Activated B cell treated with CpG ODN at 0.5 μM for 24 hours (primary cell): ENCODE measurements around the gene NFYB. TPM values are rescaled to one million over a fixed set of nuclear protein-coding genes. Genes with fewer than 3 reads are reported as not detected.
"Not testable (repeated sequence)": the region's sequence is repeated elsewhere in the genome, so short reads cannot be mapped to it uniquely, and the experiment has no call there.

Source experiments
- ATAC-seq: fragments of 200-7000 bp; cut with Tn5 transposase; one replicate; pipeline ENCODE4 v1.10.0; 2021; ENCODE audit warnings: low read depth, mild to moderate bottlenecking, moderate library complexity
- CTCF ChIA-PET: fragments of 350-600 bp; sonication (Branson Sonifier 250); formaldehyde crosslinking; loops from one replicate; lab custom pipeline; 2021; ENCODE audit warnings: antibody characterized with exemption; lab: Charles Lee
- POLR2A ChIA-PET: fragments of 350-600 bp; sonication (Branson Sonifier 250); formaldehyde crosslinking; loops from one replicate; lab custom pipeline; 2021; ENCODE audit warnings: antibody characterized with exemption; lab: Charles Lee
- DNase-seq: peaks from one replicate; pipeline ENCODE4 v3.0.0; 2022
- H3K27ac Mint-ChIP-seq: one replicate; pipeline ENCODE4 v1.8.0; 2020; ENCODE audit warnings: mixed read lengths
- H3K27me3 Mint-ChIP-seq: one replicate; pipeline ENCODE4 v1.8.0; 2021; ENCODE audit warnings: mixed read lengths
- H3K36me3 Mint-ChIP-seq: one replicate; pipeline ENCODE4 v1.8.0; 2021; ENCODE audit warnings: low read depth, mixed read lengths
- H3K4me1 Mint-ChIP-seq: one replicate; pipeline ENCODE4 v1.8.0; 2021; ENCODE audit warnings: mixed read lengths
- H3K4me3 Mint-ChIP-seq: one replicate; pipeline ENCODE4 v1.8.0; 2020; ENCODE audit warnings: mild to moderate bottlenecking, mixed read lengths
- H3K9me3 Mint-ChIP-seq: one replicate; pipeline ENCODE4 v1.8.0; 2020; ENCODE audit warnings: mixed read lengths
- intact Hi-C: fragments of 100-400 bp; cut with micrococcal nuclease; formaldehyde crosslinking; loops from one replicate; pipeline ENCODE4 v1.15.1; 2024
- total RNA-seq: library from RNA; stranded (reverse); gene quantifications from 2 replicates; pipeline ENCODE4 v1.2.3, GENCODE V29; 2022
- TF ChIP-seq, protein P1 (sequence below): fragments of 200-600 bp; IDR thresholded peaks from one replicate; pipeline ENCODE4 v1.8.0; 2022; ENCODE audit warnings: antibody characterized with exemption, mild to moderate bottlenecking

The NFYB gene
- total RNA-seq, 1 donor from 2014 or later = 17.0 TPM

DNA sequence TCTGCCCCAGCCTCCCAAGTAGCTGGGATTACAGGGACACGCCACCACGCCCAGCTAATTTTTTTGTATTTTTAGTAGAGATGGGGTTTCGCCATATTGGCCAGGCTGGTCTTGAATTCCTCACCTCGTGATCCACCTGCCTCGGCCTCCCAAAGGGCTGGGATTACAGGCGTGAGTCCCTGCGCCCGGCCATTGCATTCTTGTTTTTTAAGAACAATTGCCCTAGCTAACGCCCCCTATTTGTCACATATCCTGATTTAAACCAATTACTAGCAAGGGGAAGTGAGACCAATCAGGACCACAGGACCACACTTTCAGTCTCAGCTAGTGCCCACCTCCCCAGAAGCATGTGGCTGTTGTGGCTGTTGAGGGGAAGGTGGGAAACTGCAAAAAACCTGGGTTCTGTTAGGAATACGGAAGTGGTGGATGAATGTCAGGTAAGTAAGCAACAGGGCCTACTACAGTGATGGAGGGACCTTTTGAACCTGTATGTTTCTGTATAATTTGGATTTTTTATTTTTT, 37.8 kb upstream of the NFYB start:
- POLR2A ChIA-PET = no interaction called here
- Mint-ChIP-seq H3K36me3 (no peaks in the 10 kb centered on the region), H3K27me3 (peaks cover 7% of the 10 kb centered on the region), H3K9me3 (no peaks in the 10 kb centered on the region), H3K4me1 (no peaks in the 10 kb centered on the region), H3K4me3 (no peak overlapping the region), H3K27ac (no peak overlapping the region)
- no peak for DNase-seq
- TF ChIP-seq, protein P1, sequence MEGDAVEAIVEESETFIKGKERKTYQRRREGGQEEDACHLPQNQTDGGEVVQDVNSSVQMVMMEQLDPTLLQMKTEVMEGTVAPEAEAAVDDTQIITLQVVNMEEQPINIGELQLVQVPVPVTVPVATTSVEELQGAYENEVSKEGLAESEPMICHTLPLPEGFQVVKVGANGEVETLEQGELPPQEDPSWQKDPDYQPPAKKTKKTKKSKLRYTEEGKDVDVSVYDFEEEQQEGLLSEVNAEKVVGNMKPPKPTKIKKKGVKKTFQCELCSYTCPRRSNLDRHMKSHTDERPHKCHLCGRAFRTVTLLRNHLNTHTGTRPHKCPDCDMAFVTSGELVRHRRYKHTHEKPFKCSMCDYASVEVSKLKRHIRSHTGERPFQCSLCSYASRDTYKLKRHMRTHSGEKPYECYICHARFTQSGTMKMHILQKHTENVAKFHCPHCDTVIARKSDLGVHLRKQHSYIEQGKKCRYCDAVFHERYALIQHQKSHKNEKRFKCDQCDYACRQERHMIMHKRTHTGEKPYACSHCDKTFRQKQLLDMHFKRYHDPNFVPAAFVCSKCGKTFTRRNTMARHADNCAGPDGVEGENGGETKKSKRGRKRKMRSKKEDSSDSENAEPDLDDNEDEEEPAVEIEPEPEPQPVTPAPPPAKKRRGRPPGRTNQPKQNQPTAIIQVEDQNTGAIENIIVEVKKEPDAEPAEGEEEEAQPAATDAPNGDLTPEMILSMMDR = no peak
- CTCF ChIA-PET = interaction anchor here (1.6 kb wide), 1 partner anchor 10 kb away, joined by 3 read pairs; no protein-coding TSS in a partner anchor
- ATAC-seq = no peak
- intact Hi-C loops = no loop called here

DNA sequence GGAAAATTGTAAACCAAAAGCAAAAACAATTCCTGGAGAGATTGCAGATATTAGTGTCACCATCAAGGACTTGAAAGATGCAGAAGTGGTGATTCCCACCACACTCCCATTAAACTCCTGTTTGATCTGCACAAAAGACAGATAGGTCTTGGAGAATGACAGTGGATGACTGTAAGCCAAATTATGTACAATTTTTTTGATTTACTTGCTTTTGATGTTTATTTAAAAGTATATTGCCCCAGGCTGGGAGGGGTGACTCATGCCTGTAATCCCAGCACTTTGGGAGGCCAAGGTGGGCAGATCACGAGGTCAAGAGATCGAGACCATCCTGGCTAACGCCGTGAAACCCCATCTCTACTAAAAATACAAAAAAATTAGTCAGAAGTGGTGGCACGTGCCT, 35.8 kb upstream of the NFYB start:
- H3K9me3 Mint-ChIP-seq, DNase-seq, H3K4me3 Mint-ChIP-seq, H3K36me3 Mint-ChIP-seq, intact Hi-C loops, H3K27ac Mint-ChIP-seq, POLR2A ChIA-PET, H3K4me1 Mint-ChIP-seq, ATAC-seq, CTCF ChIA-PET, H3K27me3 Mint-ChIP-seq: not testable (repeated sequence)

DNA sequence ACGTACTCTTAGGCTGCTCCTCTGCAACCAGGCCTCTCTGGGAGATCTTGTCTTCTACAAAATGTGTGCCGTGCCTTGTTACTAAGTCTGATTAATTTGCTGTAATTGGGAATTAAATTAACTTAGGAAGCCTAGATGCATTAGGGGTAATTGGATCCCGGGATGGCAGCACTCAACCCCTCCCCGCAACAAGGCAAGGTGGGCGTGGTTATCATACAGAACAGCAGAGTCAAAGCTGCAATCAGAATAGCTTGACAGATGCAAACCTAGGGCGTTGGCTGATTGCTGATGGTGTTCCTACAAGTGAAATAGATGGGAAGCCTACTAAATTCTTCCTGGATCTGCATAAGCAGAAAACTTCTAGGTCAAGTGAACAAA, 34.5 kb upstream of the NFYB start:
- ChIA-PET POLR2A (no interaction called here), CTCF (no interaction called here)
- H3K27ac Mint-ChIP-seq = no peak overlapping the region
- H3K27me3 Mint-ChIP-seq = peaks cover 8% of the 10 kb centered on the region
- intact Hi-C loops = no loop called here
- DNase-seq = no peak
- no peak overlapping the region for H3K4me3 Mint-ChIP-seq
- no peaks in the 10 kb centered on the region for H3K36me3 Mint-ChIP-seq
- TF ChIP-seq, protein P1 = no peak
- no peaks in the 10 kb centered on the region for H3K4me1 Mint-ChIP-seq
- no peak for ATAC-seq
- no peaks in the 10 kb centered on the region for H3K9me3 Mint-ChIP-seq

DNA sequence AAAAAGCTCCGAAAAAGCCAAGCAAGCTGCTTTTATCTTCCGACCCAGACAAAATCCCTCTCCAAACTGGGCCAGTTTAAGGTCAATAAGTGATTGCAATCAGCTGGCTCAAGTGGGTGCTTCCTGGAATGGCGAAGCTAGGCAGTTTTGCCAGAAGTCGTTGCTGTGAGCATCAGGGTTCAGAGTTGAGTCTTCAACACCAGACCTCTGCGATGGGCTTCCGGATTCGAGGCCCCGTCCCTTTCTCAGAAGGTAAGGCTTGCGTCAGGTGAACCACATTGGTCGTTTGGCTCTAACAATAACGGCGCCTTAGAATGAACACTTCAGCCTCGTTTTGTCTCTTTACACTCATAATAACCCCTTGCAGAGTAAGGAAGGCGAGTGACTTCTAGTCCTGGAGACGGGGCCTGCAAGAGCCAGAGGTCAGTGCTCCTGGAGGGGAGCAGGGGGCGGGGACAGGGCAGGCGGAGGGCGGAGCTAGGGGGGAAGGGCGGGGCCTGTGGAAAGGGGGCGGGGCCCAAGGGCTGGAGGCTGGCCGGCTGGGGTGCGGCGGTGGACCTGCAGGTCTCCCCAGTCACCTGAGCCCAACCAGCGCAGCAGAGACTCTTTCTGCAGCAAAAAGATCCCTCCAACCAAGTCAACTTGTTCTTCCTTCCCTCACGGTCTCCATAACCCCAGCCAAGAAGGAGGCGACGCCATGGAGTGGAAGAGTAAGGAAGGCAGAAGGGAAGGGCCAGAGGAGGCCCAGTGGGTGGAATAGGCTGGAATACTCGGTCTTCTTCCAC, 34.0 kb upstream of the NFYB start:
- intact Hi-C loops = no loop called here
- CTCF ChIA-PET = no interaction called here
- H3K36me3 Mint-ChIP-seq = no peaks in the 10 kb centered on the region
- no peak overlapping the region for H3K27ac Mint-ChIP-seq
- H3K9me3 Mint-ChIP-seq = no peaks in the 10 kb centered on the region
- peaks cover 8% of the 10 kb centered on the region for H3K27me3 Mint-ChIP-seq
- TF ChIP-seq, protein P1 = no peak
- H3K4me3 Mint-ChIP-seq = no peak overlapping the region
- ATAC-seq = no peak
- no peaks in the 10 kb centered on the region for H3K4me1 Mint-ChIP-seq
- DNase-seq = no peak
- POLR2A ChIA-PET = no interaction called here

DNA sequence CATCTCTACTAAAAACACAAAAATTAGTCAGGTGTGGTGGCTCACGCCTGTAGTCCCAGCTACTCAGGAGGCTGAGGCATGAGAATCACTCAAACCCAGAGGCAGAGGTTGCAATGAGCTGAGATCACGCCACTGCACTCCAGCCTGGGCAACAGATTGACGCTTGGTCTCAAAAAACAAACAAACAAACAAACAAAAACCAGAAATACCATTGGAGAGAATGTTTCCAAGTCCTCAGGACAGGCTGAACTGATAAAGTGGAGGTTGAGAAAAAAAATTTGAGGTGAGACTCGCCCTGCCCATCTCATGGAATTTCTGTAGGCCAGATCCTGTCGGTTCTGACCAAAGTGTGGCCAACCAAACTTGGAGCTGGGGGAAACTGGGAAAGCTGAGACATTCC, 30.6 kb upstream of the NFYB start:
- intact Hi-C loops = no loop called here
- DNase-seq = no peak
- CTCF ChIA-PET = no interaction called here
- H3K27ac Mint-ChIP-seq = no peak overlapping the region
- no peaks in the 10 kb centered on the region for H3K4me1 Mint-ChIP-seq
- H3K9me3 Mint-ChIP-seq = no peaks in the 10 kb centered on the region
- ATAC-seq = no peak
- POLR2A ChIA-PET = no interaction called here
- no peak overlapping the region for H3K4me3 Mint-ChIP-seq
- TF ChIP-seq, protein P1 = no peak
- H3K36me3 Mint-ChIP-seq = no peaks in the 10 kb centered on the region
- H3K27me3 Mint-ChIP-seq = peaks cover 8% of the 10 kb centered on the region
